Stimulated activated CD8-positive, alpha-beta memory T cell treated with anti-CD3 and anti-CD28 coated beads, Interleukin-4, amount 100 ng/mL, for 1 hour (primary cell): Measurements from ENCODE around the gene PCED1B.
"Not testable (repeated sequence)": the region's sequence is repeated elsewhere in the genome, so short reads cannot be mapped to it uniquely, and the experiment has no call there.

Source experiments
- DNase-seq, 2 donors: peaks; one replicate each; pipeline ENCODE4 v3.0.0-alpha.2; 2020; ENCODE audit warnings: low read depth in 2 of 2, low spot score in 1 of 2

Gene PCED1B

GRCh38 chr12:47117305-47117704, 37.9 kb downstream of the PCED1B start:
- DNase-seq, result not testable (repeated sequence)

GRCh38 chr12:47120736-47121135, 41.3 kb downstream of the PCED1B start:
- DNase-seq, result no peak

GRCh38 chr12:47121146-47121545, 41.7 kb downstream of the PCED1B start:
- DNase-seq, result no peak

- DNase-seq, result no peak
Measured at GRCh38 chr12:47122602-47123001, 43.2 kb downstream of the PCED1B start.

- DNase-seq, result no peak
Measured at GRCh38 chr12:47123730-47124129, 44.3 kb downstream of the PCED1B start.

GRCh38 chr12:47124451-47124850, 45.0 kb downstream of the PCED1B start:
- DNase-seq, result no peak

- no peak for DNase-seq
Measured at GRCh38 chr12:47126246-47126645, 46.8 kb downstream of the PCED1B start.

- no peak for DNase-seq
Measured at GRCh38 chr12:47131011-47131410, 51.6 kb downstream of the PCED1B start.

- no peak for DNase-seq
Measured at GRCh38 chr12:47134005-47134404, 54.6 kb downstream of the PCED1B start.

GRCh38 chr12:47135578-47135977, 56.2 kb downstream of the PCED1B start:
- DNase-seq, result no peak

- DNase-seq, result no peak
Measured at GRCh38 chr12:47139000-47139681, 59.7 kb downstream of the PCED1B start.

- DNase-seq, result no peak
Measured at GRCh38 chr12:47141459-47141858, 62.0 kb downstream of the PCED1B start.

GRCh38 chr12:47144769-47145168, 65.3 kb downstream of the PCED1B start:
- DNase-seq, result no peak

- no peak for DNase-seq
Measured at GRCh38 chr12:47145188-47145587, 65.8 kb downstream of the PCED1B start.

GRCh38 chr12:47147739-47148138, 68.3 kb downstream of the PCED1B start:
- no peak for DNase-seq

GRCh38 chr12:47149146-47149545, 69.7 kb downstream of the PCED1B start:
- DNase-seq, result no peak

- no peak for DNase-seq
Measured at GRCh38 chr12:47152095-47152494, 72.7 kb downstream of the PCED1B start.

GRCh38 chr12:47155457-47156166, 76.2 kb downstream of the PCED1B start:
- no peak for DNase-seq

GRCh38 chr12:47156167-47156736, 76.8 kb downstream of the PCED1B start:
- DNase-seq, result no peak

- DNase-seq, result no peak
Measured at GRCh38 chr12:47158792-47159191, 79.4 kb downstream of the PCED1B start.

GRCh38 chr12:47159348-47159747, 79.9 kb downstream of the PCED1B start:
- no peak for DNase-seq
